Non-pigmented ciliary epithelial cell (primary cell): Measurements from ENCODE around the gene RPL39.
"Not testable (repeated sequence)": the region's sequence is repeated elsewhere in the genome, so short reads cannot be mapped to it uniquely, and the experiment has no call there.

Source experiments
- DNase-seq: peaks from one replicate; pipeline ENCODE4 v3.0.0-alpha.2; 2010; ENCODE audit warnings: low read depth

Gene RPL39

GRCh38 chrX:119791437-119792231 is at the start of gene RPL39:
TSS of gene RPL39 (minus strand) at chrX:119791630. CDS start at chrX:119791576, 54 bp downstream.
- no peak for DNase-seq

- DNase-seq: no peak
Observed at GRCh38 chrX:119833905-119834304, 42.5 kb upstream of the RPL39 start.

GRCh38 chrX:119828446-119828845 is 37.0 kb upstream of the RPL39 start:
- no peak for DNase-seq

GRCh38 chrX:119826399-119826959 is 35.0 kb upstream of the RPL39 start:
- no peak for DNase-seq

GRCh38 chrX:119824221-119824620 is 32.8 kb upstream of the RPL39 start:
- DNase-seq: not testable (repeated sequence)

GRCh38 chrX:119821703-119822102 is 30.3 kb upstream of the RPL39 start:
- DNase-seq: not testable (repeated sequence)

- DNase-seq: no peak
Observed at GRCh38 chrX:119817130-119817690, 25.8 kb upstream of the RPL39 start.

- DNase-seq: no peak
Observed at GRCh38 chrX:119816300-119816699, 24.9 kb upstream of the RPL39 start.

GRCh38 chrX:119809185-119809666 is 17.8 kb upstream of the RPL39 start:
- no peak for DNase-seq

GRCh38 chrX:119808461-119808860 is 17.0 kb upstream of the RPL39 start:
- DNase-seq: not testable (repeated sequence)

- no peak for DNase-seq
Observed at GRCh38 chrX:119802546-119802945, 11.1 kb upstream of the RPL39 start.

GRCh38 chrX:119801253-119802221 is 10.1 kb upstream of the RPL39 start:
- DNase-seq: no peak

- DNase-seq: no peak
Observed at GRCh38 chrX:119790977-119791436, 423 bp downstream of the RPL39 start.

GRCh38 chrX:119784747-119785446 is 6.5 kb downstream of the RPL39 start:
- no peak for DNase-seq

- no peak for DNase-seq
Observed at GRCh38 chrX:119783026-119783425, 8.4 kb downstream of the RPL39 start.

GRCh38 chrX:119778829-119779228 is 12.6 kb downstream of the RPL39 start:
- no peak for DNase-seq

GRCh38 chrX:119775517-119776238 is 15.8 kb downstream of the RPL39 start:
- no peak for DNase-seq

GRCh38 chrX:119769388-119769787 is 22.0 kb downstream of the RPL39 start:
- not testable (repeated sequence) for DNase-seq

GRCh38 chrX:119768436-119768835 is 23.0 kb downstream of the RPL39 start:
- not testable (repeated sequence) for DNase-seq

GRCh38 chrX:119763836-119764387 is 27.5 kb downstream of the RPL39 start:
- DNase-seq: no peak
